ENCODE data around the gene REL. TPM values are rescaled to one million over a fixed set of nuclear protein-coding genes. Genes with fewer than 3 reads are reported as not detected.
"Not testable (repeated sequence)": the region's sequence is repeated elsewhere in the genome, so short reads cannot be mapped to it uniquely, and the experiment has no call there.

Gene REL
- total and polyA plus RNA-seq, 8 donors: 0.60 to 74.1 (median 4.4) TPM

DNA sequence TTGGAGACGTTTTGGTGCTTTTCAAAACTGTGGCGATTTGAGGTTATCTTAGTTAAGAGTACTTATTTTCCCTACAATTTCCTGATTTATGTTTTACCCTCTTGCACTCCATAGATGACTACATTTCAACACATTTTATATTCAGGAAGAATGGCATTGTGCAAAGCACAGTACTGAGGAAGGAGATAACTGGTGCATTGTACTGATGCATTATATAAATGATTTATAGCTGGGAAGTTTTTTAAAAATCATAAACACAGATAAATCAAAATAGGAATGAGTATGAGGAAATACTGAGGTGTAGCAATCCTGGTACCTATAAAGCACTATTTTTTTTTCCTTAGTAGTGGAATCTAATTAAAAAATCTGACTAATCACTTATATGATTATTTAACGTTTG, 5.6 kb downstream of the REL start:
- H3K9me3 ChIP-seq: no peaks in the 10 kb centered on the region
- peaks cover 0 to 6% (median 1%) of the 10 kb centered on the region in 4 donors for H3K36me3 ChIP-seq
- no peak overlapping the region for H3K4me3 ChIP-seq
- H3K27me3 ChIP-seq: no peaks in the 10 kb centered on the region
- intact Hi-C loops (cut with DNase I; ENCODE audit: low total_unique reads): no loop called here
- 31 to 42% (median 39%) methylated on average over 3 of the region's 3 CpGs for WGBS, 5 donors
- no peak for DNase-seq
- TF ChIP-seq POLR2AphosphoS5 (IDR thresholded peaks at IDR 0.05): no peak
- TF ChIP-seq, protein P1, sequence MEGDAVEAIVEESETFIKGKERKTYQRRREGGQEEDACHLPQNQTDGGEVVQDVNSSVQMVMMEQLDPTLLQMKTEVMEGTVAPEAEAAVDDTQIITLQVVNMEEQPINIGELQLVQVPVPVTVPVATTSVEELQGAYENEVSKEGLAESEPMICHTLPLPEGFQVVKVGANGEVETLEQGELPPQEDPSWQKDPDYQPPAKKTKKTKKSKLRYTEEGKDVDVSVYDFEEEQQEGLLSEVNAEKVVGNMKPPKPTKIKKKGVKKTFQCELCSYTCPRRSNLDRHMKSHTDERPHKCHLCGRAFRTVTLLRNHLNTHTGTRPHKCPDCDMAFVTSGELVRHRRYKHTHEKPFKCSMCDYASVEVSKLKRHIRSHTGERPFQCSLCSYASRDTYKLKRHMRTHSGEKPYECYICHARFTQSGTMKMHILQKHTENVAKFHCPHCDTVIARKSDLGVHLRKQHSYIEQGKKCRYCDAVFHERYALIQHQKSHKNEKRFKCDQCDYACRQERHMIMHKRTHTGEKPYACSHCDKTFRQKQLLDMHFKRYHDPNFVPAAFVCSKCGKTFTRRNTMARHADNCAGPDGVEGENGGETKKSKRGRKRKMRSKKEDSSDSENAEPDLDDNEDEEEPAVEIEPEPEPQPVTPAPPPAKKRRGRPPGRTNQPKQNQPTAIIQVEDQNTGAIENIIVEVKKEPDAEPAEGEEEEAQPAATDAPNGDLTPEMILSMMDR (IDR thresholded peaks at IDR 0.05): no peak
- TF ChIP-seq EP300 (IDR thresholded peaks at IDR 0.05): no peak
- no peak for TF ChIP-seq POLR2A (IDR thresholded peaks at IDR 0.05)
- H3K4me1 ChIP-seq: peaks cover 6 to 55% (median 29%) of the 10 kb centered on the region in 4 donors
- H3K27ac ChIP-seq: no peak overlapping the region

DNA sequence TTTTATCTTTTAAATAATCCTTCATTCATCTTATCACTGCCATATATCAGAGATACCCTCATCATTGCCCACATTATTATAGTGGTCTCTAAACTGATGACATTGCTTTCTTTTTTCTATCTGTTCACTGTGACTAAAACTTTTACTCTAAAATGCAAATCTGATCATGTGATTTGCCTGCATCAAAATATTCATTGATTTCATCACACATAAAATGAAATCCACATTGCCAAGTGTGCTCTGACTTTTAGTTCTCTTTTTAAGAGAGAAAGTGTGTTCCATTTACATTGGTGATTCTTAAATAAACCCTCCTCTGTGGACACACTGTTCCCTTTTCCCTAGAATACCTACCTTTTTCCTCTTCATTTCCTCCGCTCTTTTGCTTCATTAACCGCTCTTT, 7.5 kb downstream of the REL start:
- Histone ChIP-seq H3K4me1 (peaks cover 6 to 50% (median 23%) of the 10 kb centered on the region in 4 donors), H3K4me3 (no peak overlapping the region), H3K27me3 (no peaks in the 10 kb centered on the region), H3K27ac (no peak overlapping the region), H3K9me3 (no peaks in the 10 kb centered on the region), H3K36me3 (peaks cover 4 to 24% (median 17%) of the 10 kb centered on the region in 4 donors)
- no peak for DNase-seq
- WGBS, 5 donors: 97 to 100% (median 97%) methylated on average over 2 of the region's 2 CpGs
- intact Hi-C loops (cut with DNase I; ENCODE audit: low total_unique reads): no loop called here
- no peak for TF ChIP-seq POLR2AphosphoS5 (IDR thresholded peaks at IDR 0.05)
- TF ChIP-seq, protein P1 (IDR thresholded peaks at IDR 0.05): no peak
- no peak for TF ChIP-seq EP300 (IDR thresholded peaks at IDR 0.05)
- no peak for TF ChIP-seq POLR2A (IDR thresholded peaks at IDR 0.05)

DNA sequence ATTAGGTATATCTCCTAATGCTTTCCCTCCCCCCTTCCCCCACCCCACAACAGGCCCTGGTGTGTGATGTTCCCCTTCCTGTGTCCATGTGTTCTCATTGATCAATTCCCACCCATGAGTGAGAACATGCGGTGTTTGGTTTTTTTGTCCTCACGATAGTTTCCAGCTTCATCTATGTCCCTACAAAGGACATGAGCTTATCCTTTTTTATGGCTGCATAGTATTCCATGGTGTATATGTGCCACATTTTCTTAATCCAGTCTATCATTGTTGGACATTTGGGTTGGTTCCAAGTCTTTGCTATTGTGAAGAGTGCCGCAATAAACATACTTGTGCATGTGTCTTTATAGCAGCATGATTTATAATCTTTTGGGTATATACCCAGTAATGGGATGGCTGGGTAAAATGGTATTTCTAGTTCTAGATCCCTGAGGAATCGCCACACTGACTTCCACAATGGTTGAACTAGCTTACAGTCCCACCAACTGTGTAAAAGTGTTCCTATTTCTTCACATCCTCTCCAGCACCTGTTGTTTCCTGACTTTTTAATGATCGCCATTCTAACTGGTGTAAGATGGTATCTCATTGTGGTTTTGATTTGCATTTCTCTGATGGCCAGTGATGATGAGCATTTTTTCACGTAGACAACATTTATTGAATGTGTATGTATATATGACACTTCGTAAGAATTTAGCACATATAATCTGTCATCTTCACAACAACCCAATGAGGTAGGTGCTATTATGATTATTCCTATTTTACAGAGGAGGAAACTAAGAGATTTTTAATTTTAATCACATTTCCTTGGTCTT, 8.4 kb downstream of the REL start:
- H3K36me3 ChIP-seq: peaks cover 4 to 33% (median 26%) of the 10 kb centered on the region in 4 donors
- peaks cover 4 to 41% (median 17%) of the 10 kb centered on the region in 4 donors for H3K4me1 ChIP-seq
- H3K9me3 ChIP-seq; intact Hi-C loops (cut with DNase I; ENCODE audit: low total_unique reads); H3K4me3 ChIP-seq; DNase-seq; H3K27ac ChIP-seq; H3K27me3 ChIP-seq: not testable (repeated sequence)
- WGBS, 5 donors: 92 to 99% (median 95%) methylated on average over 7 of the region's 7 CpGs

DNA sequence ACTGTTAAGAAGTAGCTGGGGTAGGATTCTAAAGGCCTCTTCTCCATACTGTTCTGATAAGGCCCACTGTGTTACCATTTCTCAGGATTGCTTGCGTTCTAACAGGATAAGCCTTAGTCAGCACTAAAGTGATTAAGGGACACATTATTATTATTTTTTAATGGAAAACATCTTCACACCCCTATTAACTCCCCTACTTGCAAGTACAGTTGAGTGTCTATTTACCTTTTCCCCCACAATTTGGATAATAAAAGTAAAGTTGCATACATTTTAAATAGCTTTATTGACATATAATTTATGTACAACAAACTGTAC, 9.0 kb downstream of the REL start:
- Histone ChIP-seq H3K4me3 (no peak overlapping the region), H3K27ac (no peak overlapping the region), H3K4me1 (peaks cover under 1 to 35% (median 13%) of the 10 kb centered on the region in 4 donors), H3K9me3 (no peaks in the 10 kb centered on the region), H3K27me3 (no peaks in the 10 kb centered on the region), H3K36me3 (peaks cover 8 to 38% (median 32%) of the 10 kb centered on the region in 4 donors)
- intact Hi-C loops (cut with DNase I; ENCODE audit: low total_unique reads): no loop called here
- DNase-seq: no peak
- 92 to 100% (median 97%) methylated on average over 1 of the region's 1 CpG for WGBS, 5 donors
- TF ChIP-seq POLR2A (IDR thresholded peaks at IDR 0.05) (no peak), EP300 (IDR thresholded peaks at IDR 0.05) (no peak), POLR2AphosphoS5 (IDR thresholded peaks at IDR 0.05) (no peak)
- TF ChIP-seq, protein P1 (IDR thresholded peaks at IDR 0.05): no peak

DNA sequence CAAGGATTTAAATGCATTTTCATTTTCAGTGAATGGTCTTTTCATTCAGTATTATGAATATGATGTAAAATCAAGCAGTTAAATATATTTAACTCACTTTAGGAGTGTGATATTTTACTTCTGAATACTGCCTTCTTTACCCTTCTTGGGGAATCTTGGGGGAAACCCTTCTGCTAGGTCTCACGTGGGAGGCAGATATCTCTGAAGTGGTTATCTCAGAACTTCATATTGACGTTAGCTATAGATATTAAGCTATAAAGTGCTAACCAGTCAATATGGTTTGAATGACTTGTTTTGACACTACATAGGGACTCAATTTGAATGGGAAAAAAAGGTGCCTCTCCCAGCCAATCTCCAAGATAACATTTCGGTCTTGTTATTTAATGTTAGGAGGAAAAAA, 9.8 kb downstream of the REL start:
- WGBS, 5 donors: 32 to 61% (median 49%) methylated on average over 3 of the region's 3 CpGs
- Histone ChIP-seq H3K4me3 (no peak overlapping the region), H3K4me1 (peaks cover 0 to 27% (median 7%) of the 10 kb centered on the region in 4 donors), H3K27ac (no peak overlapping the region), H3K27me3 (no peaks in the 10 kb centered on the region), H3K9me3 (no peaks in the 10 kb centered on the region), H3K36me3 (peaks cover 15 to 47% (median 40%) of the 10 kb centered on the region in 4 donors)
- intact Hi-C loops (cut with DNase I; ENCODE audit: low total_unique reads): no loop called here
- TF ChIP-seq, protein P1 (IDR thresholded peaks at IDR 0.05): no peak
- no peak for TF ChIP-seq POLR2AphosphoS5 (IDR thresholded peaks at IDR 0.05)
- no peak for TF ChIP-seq EP300 (IDR thresholded peaks at IDR 0.05)
- TF ChIP-seq POLR2A (IDR thresholded peaks at IDR 0.05): no peak
- no peak for DNase-seq

Data from stomach (tissue), 9 donors.